ENCODE data around the gene ADAMTS9. TPM values are rescaled to one million over a fixed set of nuclear protein-coding genes. Genes with fewer than 3 reads are reported as not detected.

The ADAMTS9 gene
- total and polyA plus RNA-seq, 2 experiments from 2014 or later, result 0.31 to 0.81 TPM

DNA sequence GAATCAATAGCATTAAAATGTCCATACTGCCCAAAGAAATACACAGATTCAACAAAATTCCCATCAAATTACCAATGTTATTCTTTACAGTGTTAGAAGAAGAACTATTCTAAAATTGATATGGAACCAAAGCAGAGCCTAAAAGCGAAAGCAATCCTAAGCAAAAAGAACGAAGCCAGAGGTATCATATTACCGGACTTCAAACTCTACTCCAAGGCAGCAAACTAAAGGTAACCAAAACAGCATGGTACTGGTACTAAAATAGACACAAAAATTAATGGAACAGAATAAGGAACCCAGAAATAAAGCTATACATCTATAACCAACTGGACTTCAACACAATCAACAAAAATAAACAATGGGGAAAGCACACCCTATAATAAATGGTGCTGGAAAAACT is 167.5 kb downstream of the ADAMTS9 start:
- H4K20me1 ChIP-seq (replicated peaks; ENCODE audit: insufficient read depth), result no peaks in the 10 kb centered on the region
- H2AFZ ChIP-seq, result no peak overlapping the region
- H3K36me3 ChIP-seq (ENCODE audit: insufficient read depth), result no peaks in the 10 kb centered on the region; the same call in 1 of the 2 replicates
- H3K27ac Mint-ChIP-seq, result no peak overlapping the region
- DNase-seq (ENCODE audit: low spot score) (no peak), ATAC-seq (no peak)
- H3K4me1 Mint-ChIP-seq, result peaks cover 2% of the 10 kb centered on the region; the same call in 1 of the 3 replicates
- no peak overlapping the region for H3K4me3 Mint-ChIP-seq
- H3K79me2 ChIP-seq (replicated peaks; ENCODE audit: insufficient read depth), result no peaks in the 10 kb centered on the region
- no peak overlapping the region for H3K4me2 ChIP-seq
- H3K9me3 Mint-ChIP-seq, result peaks cover 14% of the 10 kb centered on the region
- no peak overlapping the region for H3K4me3 ChIP-seq
- H3K27ac ChIP-seq (ENCODE audit: low read depth), result no peak overlapping the region
- TF ChIP-seq NANOG (IDR thresholded peaks at IDR 0.05; ENCODE audit: borderline replicate concordance), result no peak
- no peak for TF ChIP-seq ZNF114 (CRISPR knock-in tag; IDR thresholded peaks at IDR 0.05)
- no peak for TF ChIP-seq CREB1 (CRISPR knock-in tag; IDR thresholded peaks at IDR 0.05; ENCODE audit: low read depth)
- TF ChIP-seq, protein P1, sequence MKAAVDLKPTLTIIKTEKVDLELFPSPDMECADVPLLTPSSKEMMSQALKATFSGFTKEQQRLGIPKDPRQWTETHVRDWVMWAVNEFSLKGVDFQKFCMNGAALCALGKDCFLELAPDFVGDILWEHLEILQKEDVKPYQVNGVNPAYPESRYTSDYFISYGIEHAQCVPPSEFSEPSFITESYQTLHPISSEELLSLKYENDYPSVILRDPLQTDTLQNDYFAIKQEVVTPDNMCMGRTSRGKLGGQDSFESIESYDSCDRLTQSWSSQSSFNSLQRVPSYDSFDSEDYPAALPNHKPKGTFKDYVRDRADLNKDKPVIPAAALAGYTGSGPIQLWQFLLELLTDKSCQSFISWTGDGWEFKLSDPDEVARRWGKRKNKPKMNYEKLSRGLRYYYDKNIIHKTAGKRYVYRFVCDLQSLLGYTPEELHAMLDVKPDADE (IDR thresholded peaks at IDR 0.05), result no peak
- no peak for TF ChIP-seq JUNB (IDR thresholded peaks at IDR 0.05; ENCODE audit: unreplicated experiment)
- no peak for TF ChIP-seq EZH2phosphoT487 (IDR thresholded peaks at IDR 0.05; ENCODE audit: unreplicated experiment)
- no peak for TF ChIP-seq STAT1 (IDR thresholded peaks at IDR 0.05; ENCODE audit: unreplicated experiment)
- TF ChIP-seq, protein P2, sequence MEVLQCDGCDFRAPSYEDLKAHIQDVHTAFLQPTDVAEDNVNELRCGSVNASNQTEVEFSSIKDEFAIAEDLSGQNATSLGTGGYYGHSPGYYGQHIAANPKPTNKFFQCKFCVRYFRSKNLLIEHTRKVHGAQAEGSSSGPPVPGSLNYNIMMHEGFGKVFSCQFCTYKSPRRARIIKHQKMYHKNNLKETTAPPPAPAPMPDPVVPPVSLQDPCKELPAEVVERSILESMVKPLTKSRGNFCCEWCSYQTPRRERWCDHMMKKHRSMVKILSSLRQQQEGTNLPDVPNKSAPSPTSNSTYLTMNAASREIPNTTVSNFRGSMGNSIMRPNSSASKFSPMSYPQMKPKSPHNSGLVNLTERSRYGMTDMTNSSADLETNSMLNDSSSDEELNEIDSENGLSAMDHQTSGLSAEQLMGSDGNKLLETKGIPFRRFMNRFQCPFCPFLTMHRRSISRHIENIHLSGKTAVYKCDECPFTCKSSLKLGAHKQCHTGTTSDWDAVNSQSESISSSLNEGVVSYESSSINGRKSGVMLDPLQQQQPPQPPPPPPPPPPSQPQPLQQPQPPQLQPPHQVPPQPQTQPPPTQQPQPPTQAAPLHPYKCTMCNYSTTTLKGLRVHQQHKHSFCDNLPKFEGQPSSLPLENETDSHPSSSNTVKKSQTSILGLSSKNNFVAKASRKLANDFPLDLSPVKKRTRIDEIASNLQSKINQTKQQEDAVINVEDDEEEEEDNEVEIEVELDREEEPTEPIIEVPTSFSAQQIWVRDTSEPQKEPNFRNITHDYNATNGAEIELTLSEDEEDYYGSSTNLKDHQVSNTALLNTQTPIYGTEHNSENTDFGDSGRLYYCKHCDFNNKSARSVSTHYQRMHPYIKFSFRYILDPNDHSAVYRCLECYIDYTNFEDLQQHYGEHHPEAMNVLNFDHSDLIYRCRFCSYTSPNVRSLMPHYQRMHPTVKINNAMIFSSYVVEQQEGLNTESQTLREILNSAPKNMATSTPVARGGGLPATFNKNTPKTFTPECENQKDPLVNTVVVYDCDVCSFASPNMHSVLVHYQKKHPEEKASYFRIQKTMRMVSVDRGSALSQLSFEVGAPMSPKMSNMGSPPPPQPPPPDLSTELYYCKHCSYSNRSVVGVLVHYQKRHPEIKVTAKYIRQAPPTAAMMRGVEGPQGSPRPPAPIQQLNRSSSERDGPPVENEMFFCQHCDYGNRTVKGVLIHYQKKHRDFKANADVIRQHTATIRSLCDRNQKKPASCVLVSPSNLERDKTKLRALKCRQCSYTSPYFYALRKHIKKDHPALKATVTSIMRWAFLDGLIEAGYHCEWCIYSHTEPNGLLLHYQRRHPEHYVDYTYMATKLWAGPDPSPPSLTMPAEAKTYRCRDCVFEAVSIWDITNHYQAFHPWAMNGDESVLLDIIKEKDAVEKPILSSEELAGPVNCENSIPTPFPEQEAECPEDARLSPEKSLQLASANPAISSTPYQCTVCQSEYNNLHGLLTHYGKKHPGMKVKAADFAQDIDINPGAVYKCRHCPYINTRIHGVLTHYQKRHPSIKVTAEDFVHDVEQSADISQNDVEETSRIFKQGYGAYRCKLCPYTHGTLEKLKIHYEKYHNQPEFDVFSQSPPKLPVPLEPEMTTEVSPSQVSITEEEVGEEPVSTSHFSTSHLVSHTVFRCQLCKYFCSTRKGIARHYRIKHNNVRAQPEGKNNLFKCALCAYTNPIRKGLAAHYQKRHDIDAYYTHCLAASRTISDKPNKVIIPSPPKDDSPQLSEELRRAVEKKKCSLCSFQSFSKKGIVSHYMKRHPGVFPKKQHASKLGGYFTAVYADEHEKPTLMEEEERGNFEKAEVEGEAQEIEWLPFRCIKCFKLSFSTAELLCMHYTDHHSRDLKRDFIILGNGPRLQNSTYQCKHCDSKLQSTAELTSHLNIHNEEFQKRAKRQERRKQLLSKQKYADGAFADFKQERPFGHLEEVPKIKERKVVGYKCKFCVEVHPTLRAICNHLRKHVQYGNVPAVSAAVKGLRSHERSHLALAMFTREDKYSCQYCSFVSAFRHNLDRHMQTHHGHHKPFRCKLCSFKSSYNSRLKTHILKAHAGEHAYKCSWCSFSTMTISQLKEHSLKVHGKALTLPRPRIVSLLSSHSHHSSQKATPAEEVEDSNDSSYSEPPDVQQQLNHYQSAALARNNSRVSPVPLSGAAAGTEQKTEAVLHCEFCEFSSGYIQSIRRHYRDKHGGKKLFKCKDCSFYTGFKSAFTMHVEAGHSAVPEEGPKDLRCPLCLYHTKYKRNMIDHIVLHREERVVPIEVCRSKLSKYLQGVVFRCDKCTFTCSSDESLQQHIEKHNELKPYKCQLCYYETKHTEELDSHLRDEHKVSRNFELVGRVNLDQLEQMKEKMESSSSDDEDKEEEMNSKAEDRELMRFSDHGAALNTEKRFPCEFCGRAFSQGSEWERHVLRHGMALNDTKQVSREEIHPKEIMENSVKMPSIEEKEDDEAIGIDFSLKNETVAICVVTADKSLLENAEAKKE (CRISPR knock-in tag; IDR thresholded peaks at IDR 0.05), result no peak
- TF ChIP-seq, protein P3, sequence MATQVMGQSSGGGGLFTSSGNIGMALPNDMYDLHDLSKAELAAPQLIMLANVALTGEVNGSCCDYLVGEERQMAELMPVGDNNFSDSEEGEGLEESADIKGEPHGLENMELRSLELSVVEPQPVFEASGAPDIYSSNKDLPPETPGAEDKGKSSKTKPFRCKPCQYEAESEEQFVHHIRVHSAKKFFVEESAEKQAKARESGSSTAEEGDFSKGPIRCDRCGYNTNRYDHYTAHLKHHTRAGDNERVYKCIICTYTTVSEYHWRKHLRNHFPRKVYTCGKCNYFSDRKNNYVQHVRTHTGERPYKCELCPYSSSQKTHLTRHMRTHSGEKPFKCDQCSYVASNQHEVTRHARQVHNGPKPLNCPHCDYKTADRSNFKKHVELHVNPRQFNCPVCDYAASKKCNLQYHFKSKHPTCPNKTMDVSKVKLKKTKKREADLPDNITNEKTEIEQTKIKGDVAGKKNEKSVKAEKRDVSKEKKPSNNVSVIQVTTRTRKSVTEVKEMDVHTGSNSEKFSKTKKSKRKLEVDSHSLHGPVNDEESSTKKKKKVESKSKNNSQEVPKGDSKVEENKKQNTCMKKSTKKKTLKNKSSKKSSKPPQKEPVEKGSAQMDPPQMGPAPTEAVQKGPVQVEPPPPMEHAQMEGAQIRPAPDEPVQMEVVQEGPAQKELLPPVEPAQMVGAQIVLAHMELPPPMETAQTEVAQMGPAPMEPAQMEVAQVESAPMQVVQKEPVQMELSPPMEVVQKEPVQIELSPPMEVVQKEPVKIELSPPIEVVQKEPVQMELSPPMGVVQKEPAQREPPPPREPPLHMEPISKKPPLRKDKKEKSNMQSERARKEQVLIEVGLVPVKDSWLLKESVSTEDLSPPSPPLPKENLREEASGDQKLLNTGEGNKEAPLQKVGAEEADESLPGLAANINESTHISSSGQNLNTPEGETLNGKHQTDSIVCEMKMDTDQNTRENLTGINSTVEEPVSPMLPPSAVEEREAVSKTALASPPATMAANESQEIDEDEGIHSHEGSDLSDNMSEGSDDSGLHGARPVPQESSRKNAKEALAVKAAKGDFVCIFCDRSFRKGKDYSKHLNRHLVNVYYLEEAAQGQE (IDR thresholded peaks at IDR 0.05; ENCODE audit: unreplicated experiment), result no peak
- no peak for TF ChIP-seq EZH2 (IDR thresholded peaks at IDR 0.05; ENCODE audit: low read depth, unreplicated experiment)
- no peaks in the 10 kb centered on the region for H3F3A ChIP-seq (replicated peaks; ENCODE audit: low read depth)
- no peaks in the 10 kb centered on the region for H3K4me1 ChIP-seq (ENCODE audit: insufficient read depth)
- H3K9me2 ChIP-seq (ENCODE audit: insufficient read depth), result no peaks in the 10 kb centered on the region
- H3K36me3 Mint-ChIP-seq (ENCODE audit: low read depth), result peaks cover 6% of the 10 kb centered on the region; the same call in 2 of the 3 replicates
- H3K27me3 Mint-ChIP-seq (ENCODE audit: insufficient read depth, low read depth, poor library complexity), result peaks cover 4% of the 10 kb centered on the region
- H3K27me3 ChIP-seq (ENCODE audit: insufficient read depth), result no peaks in the 10 kb centered on the region
